Measurements from ENCODE around the gene FOXN3.

The FOXN3 gene

GRCh38 chr14:89379891-89380820, 36.9 kb downstream of the FOXN3 start:
- no peak for DNase-seq

DNA sequence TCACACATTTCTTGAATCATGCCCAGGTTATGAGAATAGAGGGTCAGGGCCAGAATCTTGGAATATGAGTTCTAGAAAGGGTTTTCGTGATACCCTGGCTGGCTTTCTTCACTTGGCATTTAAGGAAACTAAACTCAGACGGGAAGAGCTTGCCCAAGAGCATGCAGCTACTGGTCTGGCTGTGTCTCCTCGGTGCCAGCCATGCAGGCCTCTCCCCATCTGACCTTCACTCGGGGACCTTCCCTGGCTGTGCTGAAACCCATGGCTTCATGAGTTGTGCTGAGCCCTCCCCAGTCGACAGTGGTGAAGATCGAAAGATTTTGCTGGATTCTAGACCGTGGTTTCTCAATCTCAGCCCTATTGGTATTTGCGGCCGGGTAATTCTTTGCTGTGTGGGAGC, 38.0 kb downstream of the FOXN3 start:
- no peak for DNase-seq

- DNase-seq = no peak
Observed at GRCh38 chr14:89378119-89378518, 38.9 kb downstream of the FOXN3 start.

GRCh38 chr14:89377544-89377943, 39.5 kb downstream of the FOXN3 start:
- no peak for DNase-seq

DNA sequence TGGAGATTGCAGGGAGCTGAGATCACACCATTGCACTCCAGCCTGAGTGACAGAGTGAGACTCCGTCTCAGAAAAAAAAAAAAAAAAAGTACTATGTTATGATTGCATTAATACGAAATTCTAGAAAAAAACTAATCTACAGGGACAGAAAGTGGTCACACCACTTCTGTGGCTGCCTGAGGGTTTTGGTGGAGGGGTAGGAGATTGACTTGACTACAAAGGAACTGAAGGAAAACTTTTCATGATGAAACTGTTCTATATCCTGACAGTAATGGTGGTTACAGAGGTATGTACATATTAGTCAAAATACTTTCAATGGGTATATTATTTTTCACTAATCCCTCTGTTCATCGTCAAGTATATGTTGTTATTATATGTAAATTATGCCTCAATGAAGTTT, 42.1 kb downstream of the FOXN3 start:
- DNase-seq = no peak

DNA sequence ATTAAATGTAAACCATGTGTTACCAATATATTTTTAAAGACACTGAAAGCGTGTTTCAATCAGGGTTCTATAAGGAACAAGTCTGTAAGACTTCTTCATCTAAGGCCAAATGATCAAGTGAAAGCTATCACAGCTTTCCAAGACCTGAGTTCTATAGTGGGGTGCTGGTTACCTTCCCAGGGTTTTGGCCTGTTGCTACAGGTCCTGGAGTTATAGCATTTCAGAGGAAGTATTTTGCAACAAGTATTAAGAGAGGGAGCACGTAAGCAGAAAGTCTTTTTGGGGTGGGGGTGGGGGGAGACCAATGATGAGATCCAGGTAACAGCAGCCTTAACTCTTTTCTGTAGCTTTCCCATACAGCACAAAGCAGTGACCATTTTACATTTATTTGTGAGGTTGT, 43.8 kb downstream of the FOXN3 start:
- no peak for DNase-seq

- DNase-seq = no peak
Observed at GRCh38 chr14:89372512-89372883, 44.5 kb downstream of the FOXN3 start.

- no peak for DNase-seq
Observed at GRCh38 chr14:89371585-89372511, 45.2 kb downstream of the FOXN3 start.

DNA sequence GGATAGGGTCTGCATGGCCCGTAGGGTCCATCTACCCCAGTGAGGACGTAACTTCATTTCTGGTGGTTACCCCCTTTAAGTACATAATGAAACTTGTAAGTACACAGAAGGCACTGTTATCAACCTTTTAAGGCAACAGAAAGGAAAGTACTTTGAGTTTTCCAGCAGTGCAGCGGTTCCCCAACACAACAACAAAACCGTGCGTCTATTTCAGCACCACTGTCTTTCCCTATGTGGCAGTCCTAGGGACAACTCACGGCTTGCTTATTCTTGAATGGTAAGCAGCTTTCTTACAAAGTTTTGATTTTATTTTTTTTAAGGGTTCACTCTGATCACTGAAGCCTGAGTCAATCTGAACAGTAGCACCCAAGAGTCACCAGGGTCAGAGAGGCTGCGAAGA, 46.3 kb downstream of the FOXN3 start:
- DNase-seq = no peak

DNA sequence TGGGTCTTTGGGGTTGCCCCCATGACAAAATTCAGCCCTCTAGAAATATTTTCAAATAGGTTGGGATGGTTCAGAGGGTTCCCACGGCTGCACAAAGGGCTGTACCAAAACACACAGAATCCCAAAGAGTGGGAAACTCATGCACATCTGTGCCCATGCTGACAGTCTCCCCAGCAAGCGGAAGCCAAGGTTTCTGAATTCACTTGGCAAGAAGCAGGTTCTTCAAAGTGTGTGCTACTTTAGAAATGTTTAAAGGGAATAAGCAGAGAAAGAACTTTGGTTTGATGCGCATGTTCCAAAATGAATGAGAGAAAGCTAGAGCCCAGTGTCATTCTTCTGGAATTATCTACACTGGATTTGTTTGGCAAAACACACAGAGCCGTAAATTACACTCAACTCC, 46.7 kb downstream of the FOXN3 start:
- DNase-seq = no peak

GRCh38 chr14:89369656-89370055, 47.4 kb downstream of the FOXN3 start:
- no peak for DNase-seq

GRCh38 chr14:89368490-89369477, 48.2 kb downstream of the FOXN3 start:
- DNase-seq = no peak

DNA sequence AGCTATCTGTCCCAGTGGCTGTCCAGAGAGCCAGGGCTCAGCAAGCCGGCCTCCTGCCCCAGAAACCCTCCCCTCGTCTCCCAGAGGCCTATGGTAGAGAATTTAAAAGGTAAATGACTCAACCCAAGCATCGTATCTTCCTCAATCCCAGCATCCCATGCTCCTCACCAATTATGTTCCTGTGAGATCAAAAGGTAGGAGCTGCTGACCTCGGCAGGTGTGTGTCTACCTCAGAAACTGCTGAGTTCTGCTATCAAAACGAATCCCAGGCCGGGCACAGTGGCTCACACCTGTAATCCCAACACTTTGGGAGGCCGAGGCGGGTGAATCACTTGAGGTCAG, 49.3 kb downstream of the FOXN3 start:
- no peak for DNase-seq

- no peak for DNase-seq
Observed at GRCh38 chr14:89366864-89367778, 49.9 kb downstream of the FOXN3 start.

GRCh38 chr14:89365061-89365801, 51.8 kb downstream of the FOXN3 start:
- peak; percentile 25 to 26 for DNase-seq

DNA sequence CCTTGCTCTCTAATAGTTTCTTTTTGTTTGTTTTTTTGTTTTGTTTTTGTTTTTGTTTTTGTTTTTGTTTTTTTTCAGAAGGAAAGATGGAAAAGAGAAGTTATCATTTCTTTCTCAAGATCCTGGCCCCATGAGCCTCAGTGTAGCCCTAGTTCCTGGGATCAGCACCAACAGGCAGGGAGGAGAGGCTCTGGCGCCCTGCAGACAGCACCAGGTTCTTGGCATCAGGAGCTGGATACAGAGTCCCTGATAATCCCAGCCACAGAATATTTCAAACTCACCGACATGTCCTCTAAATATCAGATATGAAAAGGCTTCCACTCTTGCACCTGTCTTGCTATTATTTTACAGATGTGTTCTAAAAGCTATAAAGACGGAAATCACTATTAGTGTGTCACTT, 52.7 kb downstream of the FOXN3 start:
- DNase-seq = no peak

DNA sequence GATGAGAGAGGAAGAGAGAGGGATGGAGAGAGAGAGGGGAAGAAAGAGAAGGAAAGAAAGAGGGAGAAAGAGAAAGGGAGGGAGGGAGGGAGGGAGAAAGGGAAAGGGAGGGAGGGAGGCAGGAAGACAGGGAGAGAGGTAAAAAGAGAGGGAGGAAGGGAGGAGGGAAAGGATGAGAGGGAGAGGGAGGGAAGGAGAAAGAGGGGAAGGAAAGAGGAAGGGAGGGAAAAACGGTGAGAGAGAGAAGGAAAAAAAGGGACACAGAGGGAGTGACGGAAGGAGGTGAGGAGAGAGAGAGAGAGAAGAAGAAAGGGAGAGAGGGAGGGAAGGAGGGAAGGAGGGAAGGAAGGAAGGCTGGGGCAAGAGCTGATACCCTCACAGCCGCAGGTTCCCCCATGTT, 56.8 kb downstream of the FOXN3 start:
- no peak for DNase-seq

DNA sequence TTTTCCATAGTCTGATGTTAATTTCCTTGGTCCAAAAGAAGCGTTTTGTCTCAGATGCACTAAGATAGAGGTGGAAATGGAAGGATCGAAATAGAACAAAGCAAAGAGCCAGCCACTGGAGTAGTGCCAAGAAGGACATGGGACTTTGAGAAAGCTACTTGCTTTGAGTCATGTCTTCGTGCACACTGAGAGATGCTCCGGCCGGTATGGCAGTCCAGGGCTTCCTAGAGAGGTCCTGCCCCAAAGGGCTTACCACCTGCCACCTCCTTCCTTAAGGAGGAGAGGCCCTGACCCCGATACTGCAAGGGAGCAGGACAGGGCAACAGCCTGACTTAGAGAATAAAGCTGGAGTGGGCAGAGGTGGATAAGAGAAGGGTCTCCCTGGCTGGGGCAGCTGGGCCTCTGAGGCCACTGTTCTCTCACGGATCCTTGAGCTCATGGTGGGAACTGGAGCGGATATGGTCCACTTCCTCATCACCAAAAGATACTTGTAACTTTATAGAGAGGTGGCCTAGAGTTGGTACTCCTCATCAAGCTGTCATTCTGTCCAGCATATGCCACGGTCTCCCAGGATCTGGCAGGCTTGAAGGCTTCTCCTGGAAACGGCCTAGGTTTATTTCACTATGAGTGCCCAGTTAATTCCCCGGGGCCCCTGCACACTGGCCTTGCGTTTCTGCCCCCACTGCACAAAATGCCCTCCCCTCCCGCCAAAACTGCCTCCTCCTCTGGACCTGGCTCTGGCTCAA, 57.4 kb downstream of the FOXN3 start:
- DNase-seq = no peak

- DNase-seq = no peak
Observed at GRCh38 chr14:89357655-89358297, 59.3 kb downstream of the FOXN3 start.

- DNase-seq = no peak
Observed at GRCh38 chr14:89356927-89357326, 60.1 kb downstream of the FOXN3 start.

Data from stimulated activated CD4-positive, alpha-beta T cell treated with anti-CD3 and anti-CD28 coated beads, Interleukin-2, amount 100 ng/mL, for 48 hours (primary cell).